ENCODE results near the gene BBS12. TPM values are rescaled to one million over a fixed set of nuclear protein-coding genes. Genes with fewer than 3 reads are reported as not detected.

Gene BBS12
- total and polyA plus RNA-seq, 2 donors (not counting 3 experiments of a cell fraction or from before 2014, with no cell fraction given) = 0.91 to 2.3 TPM

DNA sequence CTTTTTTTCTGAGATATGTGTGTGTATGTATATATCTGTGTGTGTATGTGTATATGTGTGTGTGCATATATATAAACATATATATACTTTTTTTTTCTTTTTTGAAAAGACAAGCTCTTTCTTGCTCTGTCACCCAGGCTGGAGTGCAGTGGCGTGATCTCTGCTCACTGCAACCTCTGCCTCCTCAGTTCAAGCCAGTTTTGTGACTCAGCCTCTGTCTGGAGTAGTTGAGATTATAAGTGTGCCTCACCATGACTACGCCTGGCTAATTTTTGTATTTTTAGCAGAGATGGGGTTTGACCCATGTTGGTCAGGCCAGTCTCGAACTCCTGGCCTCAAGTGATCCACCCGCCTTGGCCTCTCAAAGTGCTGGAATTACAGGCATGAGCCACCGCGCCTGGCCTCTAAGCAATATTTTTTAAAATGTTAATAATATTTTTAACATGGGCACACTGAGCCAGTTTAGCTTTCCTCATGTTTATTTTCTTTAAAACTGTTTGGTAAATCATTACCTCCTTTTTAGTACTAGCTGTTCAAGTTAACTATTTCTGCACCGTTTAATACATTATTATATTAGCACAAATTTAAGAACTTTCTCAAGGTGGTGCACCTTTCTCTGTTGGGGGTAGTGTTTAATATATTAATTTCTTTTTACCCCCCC is 33.3 kb downstream of the BBS12 start:
- H3K27ac ChIP-seq (ENCODE audit: insufficient read depth, low read depth, low read length) = peak overlapping the region; percentile 11
- no peak overlapping the region for H3K9ac ChIP-seq (replicated peaks; ENCODE audit: extremely low read depth, insufficient read depth, low read length)
- TF ChIP-seq FOS (IDR thresholded peaks at IDR 0.05; ENCODE audit: borderline replicate concordance, insufficient read depth, low read length) (peak; percentile 15), EZH2 (IDR thresholded peaks at IDR 0.05; ENCODE audit: borderline replicate concordance, low read depth, low read length, severe bottlenecking) (no peak)
- no peaks in the 10 kb centered on the region for H3K27me3 ChIP-seq (ENCODE audit: control insufficient read depth in 2 of 2, insufficient read depth in 2 of 2, low read length in 2 of 2)
- H4K20me1 ChIP-seq (replicated peaks; ENCODE audit: control insufficient read depth, extremely low read depth, insufficient read depth, low read length) = no peaks in the 10 kb centered on the region
- DNase-seq (ENCODE audit: low read depth, low spot score) (peak; percentile 46), FAIRE-seq (no peak)
- no peak overlapping the region for H2AFZ ChIP-seq (ENCODE audit: low read depth, low read length)
- no peaks in the 10 kb centered on the region for H3K79me2 ChIP-seq (ENCODE audit: control insufficient read depth, insufficient read depth, low read length)
- H3K4me3 ChIP-seq (replicated peaks in 1 of 3; ENCODE audit: insufficient read depth in 1 of 3, low read depth in 1 of 3, low read length in 3 of 3) = no peak overlapping the region
- ChIA-PET CTCF (interaction anchor here (1.2 to 3.1 kb wide), 4 partner anchors 8 to 149 kb away, joined by 3 to 13 read pairs (median 5); no protein-coding TSS in a partner anchor), POLR2A (no interaction called here)
- peaks cover 16% of the 10 kb centered on the region for H3K4me1 ChIP-seq (ENCODE audit: control insufficient read depth, extremely low read depth, insufficient read depth, low read length)
- no peaks in the 10 kb centered on the region for H3K36me3 ChIP-seq (ENCODE audit: control insufficient read depth in 2 of 2, extremely low read depth in 1 of 2, insufficient read depth in 2 of 2, low read length in 2 of 2)
- no peaks in the 10 kb centered on the region for H3K9me3 ChIP-seq (replicated peaks; ENCODE audit: control insufficient read depth, insufficient read depth, low read length)
- dilution Hi-C loops (cut with MboI; ENCODE audit: extremely low pct_ligation_motif_present, low sequenced_read_pairs) (loop anchor here (25.0 kb wide), 1 partner anchor 146 kb away; the partner anchor contains the start of gene NUDT6), intact Hi-C loops (cut with micrococcal nuclease) (loop anchor here (2.0 kb wide), 3 partner anchors 17 to 133 kb away; partner anchors contain the start of gene FGF2)
- H3K9me1 ChIP-seq (replicated peaks; ENCODE audit: control insufficient read depth, extremely low read depth, insufficient read depth, low read length) = no peaks in the 10 kb centered on the region
- no TSS peak for BruUV-seq (replicated peaks)
- no peak overlapping the region for H3K4me2 ChIP-seq (ENCODE audit: insufficient read depth, low read length)

DNA sequence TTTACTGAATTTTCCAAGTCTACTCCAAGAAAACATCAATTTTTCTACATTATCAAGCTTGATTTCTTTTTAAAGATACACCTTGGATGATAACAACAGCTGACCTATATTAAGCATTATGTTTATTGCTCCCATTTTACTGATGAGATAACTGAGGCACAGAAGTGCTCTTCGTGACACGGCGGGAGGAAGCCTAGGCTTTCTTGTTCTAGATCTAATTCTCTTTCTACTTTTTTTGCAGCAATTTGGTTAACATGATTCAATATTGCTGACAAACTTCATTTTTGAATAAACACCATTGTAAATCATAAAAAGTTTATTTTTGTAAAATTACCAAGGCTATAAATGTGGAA is 33.8 kb downstream of the BBS12 start:
- POLR2A ChIA-PET = no interaction called here
- H3K36me3 ChIP-seq (ENCODE audit: control insufficient read depth in 2 of 2, extremely low read depth in 1 of 2, insufficient read depth in 2 of 2, low read length in 2 of 2) = no peaks in the 10 kb centered on the region
- DNase-seq (ENCODE audit: low read depth, low spot score) = no peak
- TF ChIP-seq POLR2A (IDR thresholded peaks at IDR 0.05; ENCODE audit: low read depth, low read length) = no peak
- TF ChIP-seq, protein P1, sequence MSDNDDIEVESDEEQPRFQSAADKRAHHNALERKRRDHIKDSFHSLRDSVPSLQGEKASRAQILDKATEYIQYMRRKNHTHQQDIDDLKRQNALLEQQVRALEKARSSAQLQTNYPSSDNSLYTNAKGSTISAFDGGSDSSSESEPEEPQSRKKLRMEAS (IDR thresholded peaks at IDR 0.05; ENCODE audit: insufficient read depth, insufficient read length) = no peak
- H3K9me3 ChIP-seq (replicated peaks; ENCODE audit: control insufficient read depth, insufficient read depth, low read length) = no peaks in the 10 kb centered on the region
- no peak for FAIRE-seq
- no TSS peak for BruUV-seq (replicated peaks)
- no peaks in the 10 kb centered on the region for H3K27me3 ChIP-seq (ENCODE audit: control insufficient read depth in 2 of 2, insufficient read depth in 2 of 2, low read length in 2 of 2)
- H3K4me2 ChIP-seq (ENCODE audit: insufficient read depth, low read length) = no peak overlapping the region
- H3K79me2 ChIP-seq (ENCODE audit: control insufficient read depth, insufficient read depth, low read length) = no peaks in the 10 kb centered on the region
- H2AFZ ChIP-seq (ENCODE audit: low read depth, low read length) = no peak overlapping the region
- no peaks in the 10 kb centered on the region for H3K9me1 ChIP-seq (replicated peaks; ENCODE audit: control insufficient read depth, extremely low read depth, insufficient read depth, low read length)
- CTCF ChIA-PET = interaction anchor here (1.2 to 3.1 kb wide), 4 partner anchors 9 to 148 kb away, joined by 3 to 13 read pairs (median 5); no protein-coding TSS in a partner anchor
- peaks cover 16% of the 10 kb centered on the region for H3K4me1 ChIP-seq (ENCODE audit: control insufficient read depth, extremely low read depth, insufficient read depth, low read length)
- dilution Hi-C loops (cut with MboI; ENCODE audit: extremely low pct_ligation_motif_present, low sequenced_read_pairs) = loop anchor here (25.0 kb wide), 1 partner anchor 146 kb away; the partner anchor contains the start of gene NUDT6
- H4K20me1 ChIP-seq (replicated peaks; ENCODE audit: control insufficient read depth, extremely low read depth, insufficient read depth, low read length) = no peaks in the 10 kb centered on the region
- H3K27ac ChIP-seq (ENCODE audit: insufficient read depth, low read depth, low read length) = no peak overlapping the region
- intact Hi-C loops (cut with micrococcal nuclease) = no loop called here
- H3K9ac ChIP-seq (replicated peaks; ENCODE audit: extremely low read depth, insufficient read depth, low read length) = no peak overlapping the region
- H3K4me3 ChIP-seq (replicated peaks in 1 of 3; ENCODE audit: insufficient read depth in 1 of 3, low read depth in 1 of 3, low read length in 3 of 3) = no peak overlapping the region

Data from endothelial cell of umbilical vein (primary cell).